Uterus (tissue), 4 donors: Measurements from ENCODE around the gene GRIK1. TPM values are rescaled to one million over a fixed set of nuclear protein-coding genes. Genes with fewer than 3 reads are reported as not detected.

ENCODE experiments used
- DNase-seq, 2 donors: peaks; one replicate each; pipeline ENCODE4 v3.0.0-alpha.2; 2019 to 2020
- H3K27ac ChIP-seq, 2 donors: fragments of 200-600 bp; sonication (generic); 1 replicate in 1 of 2; 2 replicates in 1 of 2; pipeline ENCODE4 v1.5.1; 2016 to 2018
- H3K27me3 ChIP-seq, 2 donors: fragments of 200-600 bp; sonication (generic); one replicate each; pipeline ENCODE4 v1.5.1; 2018 to 2019; ENCODE audit warnings: control low read depth in 1 of 2
- H3K36me3 ChIP-seq, 2 donors: fragments of 200-600 bp; sonication (generic); one replicate each; pipeline ENCODE4 v1.5.1; 2019; ENCODE audit warnings: control low read depth in 1 of 2
- H3K4me1 ChIP-seq, 2 donors: fragments of 200-600 bp; sonication (generic); one replicate each; pipeline ENCODE4 v1.5.1; 2018 to 2019; ENCODE audit warnings: control low read depth in 1 of 2
- H3K4me3 ChIP-seq, 2 donors: fragments of 200-600 bp; sonication (generic); 1 replicate in 1 of 2; 2 replicates in 1 of 2; pipeline ENCODE4 v1.5.1; 2018 to 2019; ENCODE audit warnings: mild to moderate bottlenecking in 1 of 2
- H3K9me3 ChIP-seq, 2 donors: fragments of 200-600 bp; sonication (generic); one replicate each; pipeline ENCODE4 v1.5.1; 2019; ENCODE audit warnings: control low read depth in 1 of 2
- POLR2A ChIP-seq, 2 donors: fragments of 450-650 bp; IDR thresholded peaks; one replicate each; pipeline ENCODE4 v1.6.1; 2016; ENCODE audit warnings: antibody characterized with exemption in 2 of 2, mild to moderate bottlenecking in 1 of 2, moderate library complexity in 1 of 2
- intact Hi-C: fragments of 100-400 bp; cut with DNase I; formaldehyde crosslinking; loops from one replicate; pipeline ENCODE4 v1.15.1; 2023; ENCODE audit warnings: low total_unique reads
- total RNA-seq, 4 donors: library from RNA; depleted of rRNA in 3 of 4; stranded (reverse); fragments of >200 nt in 3 of 4; gene quantifications; one replicate each; pipeline versions ENCODE4 v1.1.0 to v1.2.4, GENCODE V29; 2014 to 2023
- TF ChIP-seq, protein P1 (sequence below), 4 experiments: fragments of 200-600 bp in 2 of 4; fragments of 450-650 bp in 2 of 4; sonication (generic) in 2 of 4; IDR thresholded peaks; one replicate each; pipeline ENCODE4 v1.5.1; 2016 to 2019; ENCODE audit warnings: antibody characterized with exemption in 4 of 4, mild to moderate bottlenecking in 2 of 4, moderate library complexity in 1 of 4
- donor health status: DM: yes; HTN: yes; CAD: no.

GRIK1 gene
- total RNA-seq, 4 donors from 2014 or later: 0.12 to 4.1 TPM; not detected in 2

DNA sequence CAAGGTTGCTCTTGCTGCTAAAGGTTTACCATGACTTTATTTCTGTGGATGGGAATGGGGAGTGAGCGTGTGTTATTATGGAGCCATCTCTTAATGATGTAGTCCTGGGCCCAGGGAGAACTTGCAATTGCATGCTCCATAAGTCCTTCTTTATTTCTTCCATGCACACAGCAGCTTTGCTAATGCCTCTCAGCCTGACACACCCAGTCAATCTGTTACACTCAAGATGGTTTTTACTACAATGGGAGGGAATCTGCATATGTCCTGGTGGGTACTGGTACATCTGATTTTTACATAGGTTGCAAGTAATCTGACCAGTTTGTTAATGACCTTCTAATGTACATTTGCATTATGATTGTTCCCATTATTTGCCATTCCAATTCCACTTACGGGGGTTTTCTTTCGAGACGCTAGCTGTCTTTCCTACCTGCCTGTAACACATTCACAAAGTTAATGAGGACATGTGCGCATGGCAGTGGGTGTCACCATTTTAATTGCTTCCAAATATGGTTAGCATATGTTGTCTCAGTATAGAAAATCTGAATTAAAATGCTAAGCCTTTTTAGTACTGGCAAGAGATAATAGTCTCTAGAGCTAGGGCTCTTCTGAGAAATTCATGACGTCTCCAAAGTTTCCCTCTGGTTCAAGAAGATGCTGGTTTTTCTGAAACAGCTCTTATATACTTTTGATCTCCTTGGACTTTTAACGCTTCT lies 188.2 kb downstream of the GRIK1 start:
- no peak overlapping the region for H3K27ac ChIP-seq
- DNase-seq: no peak
- intact Hi-C loops: no loop called here
- H3K36me3 ChIP-seq: no peaks in the 10 kb centered on the region
- H3K4me3 ChIP-seq: no peak overlapping the region
- no peaks in the 10 kb centered on the region for H3K4me1 ChIP-seq
- H3K27me3 ChIP-seq: no peaks in the 10 kb centered on the region
- H3K9me3 ChIP-seq: no peaks in the 10 kb centered on the region
- TF ChIP-seq, protein P1, sequence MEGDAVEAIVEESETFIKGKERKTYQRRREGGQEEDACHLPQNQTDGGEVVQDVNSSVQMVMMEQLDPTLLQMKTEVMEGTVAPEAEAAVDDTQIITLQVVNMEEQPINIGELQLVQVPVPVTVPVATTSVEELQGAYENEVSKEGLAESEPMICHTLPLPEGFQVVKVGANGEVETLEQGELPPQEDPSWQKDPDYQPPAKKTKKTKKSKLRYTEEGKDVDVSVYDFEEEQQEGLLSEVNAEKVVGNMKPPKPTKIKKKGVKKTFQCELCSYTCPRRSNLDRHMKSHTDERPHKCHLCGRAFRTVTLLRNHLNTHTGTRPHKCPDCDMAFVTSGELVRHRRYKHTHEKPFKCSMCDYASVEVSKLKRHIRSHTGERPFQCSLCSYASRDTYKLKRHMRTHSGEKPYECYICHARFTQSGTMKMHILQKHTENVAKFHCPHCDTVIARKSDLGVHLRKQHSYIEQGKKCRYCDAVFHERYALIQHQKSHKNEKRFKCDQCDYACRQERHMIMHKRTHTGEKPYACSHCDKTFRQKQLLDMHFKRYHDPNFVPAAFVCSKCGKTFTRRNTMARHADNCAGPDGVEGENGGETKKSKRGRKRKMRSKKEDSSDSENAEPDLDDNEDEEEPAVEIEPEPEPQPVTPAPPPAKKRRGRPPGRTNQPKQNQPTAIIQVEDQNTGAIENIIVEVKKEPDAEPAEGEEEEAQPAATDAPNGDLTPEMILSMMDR (IDR thresholded peaks at IDR 0.05): no peak
- TF ChIP-seq POLR2A (IDR thresholded peaks at IDR 0.05): no peak

DNA sequence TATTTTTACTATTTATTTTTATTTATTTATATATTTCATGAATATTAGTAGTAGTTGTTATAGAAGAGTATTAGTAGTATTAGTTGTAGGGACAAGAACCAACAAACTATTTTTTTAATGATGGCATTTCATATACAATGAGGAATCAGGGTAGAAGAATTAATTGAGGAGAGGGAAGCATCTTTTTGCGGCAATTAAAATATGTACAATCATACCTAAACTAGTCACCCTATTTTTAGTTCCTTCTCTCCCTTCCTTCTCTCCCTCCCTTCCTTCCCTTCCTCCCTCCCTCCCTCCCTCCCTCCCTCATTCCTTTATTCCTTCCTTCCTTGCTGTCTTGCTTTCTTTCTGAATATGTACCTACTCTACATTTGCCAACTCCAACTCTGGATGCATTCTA lies 189.8 kb downstream of the GRIK1 start:
- intact Hi-C loops: no loop called here
- no peaks in the 10 kb centered on the region for H3K4me1 ChIP-seq

DNA sequence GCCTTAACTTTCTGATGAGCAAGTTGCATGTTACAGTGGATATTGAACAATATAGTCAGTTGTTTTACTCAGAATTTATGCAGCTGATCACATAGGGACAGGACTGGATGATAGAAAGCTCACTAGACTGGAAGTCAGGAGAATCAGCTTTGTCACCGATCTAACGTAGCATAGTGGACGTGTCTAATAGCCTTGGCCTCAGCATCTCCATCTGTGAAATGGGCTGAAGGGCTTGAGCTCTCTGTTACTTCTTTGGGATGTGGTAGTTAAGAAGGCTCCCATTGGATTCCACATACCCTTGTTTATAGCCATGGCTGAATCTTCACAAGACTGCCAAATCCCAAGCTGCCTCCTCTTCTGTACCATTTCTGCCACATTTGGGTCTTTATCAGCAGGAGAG lies 190.6 kb downstream of the GRIK1 start:
- DNase-seq: no peak
- Histone ChIP-seq H3K27ac (no peak overlapping the region), H3K4me3 (no peak overlapping the region), H3K9me3 (no peaks in the 10 kb centered on the region), H3K4me1 (no peaks in the 10 kb centered on the region), H3K27me3 (no peaks in the 10 kb centered on the region), H3K36me3 (no peaks in the 10 kb centered on the region)
- intact Hi-C loops: no loop called here
- no peak for TF ChIP-seq POLR2A (IDR thresholded peaks at IDR 0.05)
- TF ChIP-seq, protein P1 (IDR thresholded peaks at IDR 0.05): no peak

More for the DNA sequence above, 189.8 kb downstream of the GRIK1 start:
- no peak overlapping the region for H3K4me3 ChIP-seq
- no peaks in the 10 kb centered on the region for H3K9me3 ChIP-seq
- no peak for TF ChIP-seq POLR2A (IDR thresholded peaks at IDR 0.05)
- TF ChIP-seq, protein P1 (IDR thresholded peaks at IDR 0.05): no peak
- no peaks in the 10 kb centered on the region for H3K36me3 ChIP-seq
- H3K27me3 ChIP-seq: no peaks in the 10 kb centered on the region
- no peak overlapping the region for H3K27ac ChIP-seq
- no peak for DNase-seq

DNA sequence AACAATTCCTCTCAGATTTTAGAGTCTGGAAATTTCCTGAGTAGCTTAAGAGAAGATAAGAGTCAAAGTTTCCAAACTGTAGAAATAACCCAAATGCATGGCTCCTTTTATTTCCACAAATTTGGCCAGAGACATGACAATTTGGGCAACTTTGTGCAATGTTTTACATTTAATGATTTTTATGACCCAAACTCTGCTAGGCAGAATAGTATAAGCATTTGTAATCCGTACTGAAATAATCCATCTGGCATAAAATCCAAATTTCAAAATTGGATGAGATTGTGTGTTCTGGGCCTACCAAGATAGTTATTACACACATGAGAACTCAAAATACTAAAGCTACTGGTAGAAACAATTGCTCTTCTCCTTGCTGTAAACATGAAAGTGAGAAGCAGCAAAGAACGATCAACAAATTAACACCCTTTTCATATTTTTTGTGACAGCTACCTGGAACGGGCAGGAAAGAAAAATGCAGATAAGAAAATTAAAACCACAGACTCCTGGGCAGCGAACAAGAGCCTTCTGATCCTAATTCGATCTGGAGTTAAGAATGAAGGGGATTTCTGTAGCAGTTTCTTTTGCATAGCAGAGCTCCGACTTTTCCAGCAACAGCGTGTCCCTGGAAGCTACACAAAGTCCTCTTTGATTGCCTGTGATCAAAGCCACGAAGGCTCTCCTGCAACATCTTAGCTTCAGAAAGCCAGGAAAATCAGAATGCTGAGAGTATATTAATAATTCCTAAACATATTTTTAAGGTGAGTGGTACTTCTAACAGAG lies 191.2 kb downstream of the GRIK1 start:
- Histone ChIP-seq H3K4me1 (no peaks in the 10 kb centered on the region), H3K27ac (peak overlapping the region in 1 of 2 donors; percentile 42), H3K4me3 (no peak overlapping the region), H3K27me3 (no peaks in the 10 kb centered on the region), H3K9me3 (no peaks in the 10 kb centered on the region), H3K36me3 (no peaks in the 10 kb centered on the region)
- no peak for TF ChIP-seq POLR2A (IDR thresholded peaks at IDR 0.05)
- TF ChIP-seq, protein P1 (IDR thresholded peaks at IDR 0.05): no peak
- intact Hi-C loops: no loop called here
- no peak for DNase-seq

DNA sequence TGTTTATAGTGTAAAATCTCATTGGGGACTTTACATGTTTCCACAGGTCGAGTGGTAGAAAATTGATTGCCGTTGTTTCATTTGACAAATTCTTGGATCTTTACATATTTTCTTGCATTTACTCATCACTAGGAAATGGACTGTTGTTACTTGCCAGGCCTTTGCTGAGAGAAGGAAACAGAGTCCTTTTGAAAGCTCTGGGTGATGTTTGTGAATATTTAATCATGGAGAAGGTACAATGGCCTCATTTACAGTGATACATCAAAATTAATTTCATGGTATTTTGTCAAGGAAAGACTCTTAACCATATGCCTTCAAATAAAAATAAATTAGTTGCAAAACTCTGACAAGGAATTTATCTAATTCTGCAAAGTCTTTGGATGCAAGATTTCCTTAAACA lies 198.0 kb downstream of the GRIK1 start:
- Histone ChIP-seq H3K27me3 (no peaks in the 10 kb centered on the region), H3K36me3 (no peaks in the 10 kb centered on the region), H3K9me3 (no peaks in the 10 kb centered on the region), H3K4me1 (no peaks in the 10 kb centered on the region), H3K27ac (no peak overlapping the region), H3K4me3 (no peak overlapping the region)
- DNase-seq: no peak
- intact Hi-C loops: no loop called here
- no peak for TF ChIP-seq POLR2A (IDR thresholded peaks at IDR 0.05)
- TF ChIP-seq, protein P1 (IDR thresholded peaks at IDR 0.05): no peak
